Lung (tissue), 13 donors: ENCODE results near the gene CUL4A. TPM values are rescaled to one million over a fixed set of nuclear protein-coding genes. Genes with fewer than 3 reads are reported as not detected.

Source experiments
- ATAC-seq: fragments of 200-7000 bp; cut with Tn5 transposase; one replicate; pipeline ENCODE4 v1.9.1; 2020; ENCODE audit warnings: moderate number of reproducible peaks; ENCODE audit not compliant: insufficient read depth, low FRiP score
- DNase-seq, 3 donors: peaks; one replicate each; pipeline ENCODE4 v3.0.0-alpha.2; 2013 to 2017
- H3K27ac ChIP-seq, 2 donors: one replicate each; pipeline ENCODE4 v1.5.1; 2013; ENCODE audit warnings: mild to moderate bottlenecking in 2 of 2, moderate library complexity in 2 of 2, control low read depth in 1 of 2, inconsistent platforms in 1 of 2, low read depth in 1 of 2, low read length in 1 of 2
- H3K27me3 ChIP-seq, 3 donors: one replicate each; pipeline ENCODE4 v1.5.1; 2013; ENCODE audit warnings: low read length in 2 of 3; ENCODE audit not compliant: control insufficient read depth in 3 of 3, insufficient read depth in 3 of 3
- H3K36me3 ChIP-seq, 4 donors: one replicate each; pipeline ENCODE4 v1.5.1; 2013; ENCODE audit warnings: low read length in 4 of 4, mild to moderate bottlenecking in 1 of 4, moderate library complexity in 1 of 4; ENCODE audit not compliant: control insufficient read depth in 4 of 4, insufficient read depth in 4 of 4
- H3K4me1 ChIP-seq, 5 donors: one replicate each; pipeline ENCODE4 v1.5.1; 2013; ENCODE audit warnings: low read length in 5 of 5, mild to moderate bottlenecking in 2 of 5, moderate library complexity in 1 of 5; ENCODE audit not compliant: control insufficient read depth in 5 of 5, insufficient read depth in 5 of 5
- H3K4me3 ChIP-seq: one replicate; pipeline ENCODE4 v1.5.1; 2013; ENCODE audit warnings: mild to moderate bottlenecking, control low read depth, moderate library complexity
- H3K9ac ChIP-seq, 2 donors: one replicate each; pipeline ENCODE4 v1.5.1; 2013; ENCODE audit warnings: low read length in 2 of 2, control low read depth in 1 of 2; ENCODE audit not compliant: insufficient read depth in 1 of 2
- H3K9me3 ChIP-seq, 4 donors: one replicate each; pipeline ENCODE4 v1.5.1; 2013; ENCODE audit warnings: low read length in 3 of 4, mild to moderate bottlenecking in 1 of 4, moderate library complexity in 1 of 4; ENCODE audit not compliant: control insufficient read depth in 4 of 4, insufficient read depth in 3 of 4
- CTCF ChIP-seq: IDR thresholded peaks from 2 replicates; pipeline ENCODE4 v1.5.1; 2012; ENCODE audit warnings: mild to moderate bottlenecking; ENCODE audit errors: control extremely low read depth, extremely low read depth
- WGBS, 2 donors: extraction: QIAGEN DNeasy Blood & Tissue Kit; methylation state at CpG; one replicate each; pipeline ENCODE4 v1.1.7; 2013; 5-methylcytosine and 5-hydroxymethylcytosine counted together
- polyA plus RNA-seq, 2 donors: library from polyadenylated mRNA; stranded (reverse); fragments of 200-250 nt; gene quantifications; one replicate each; pipeline ENCODE4 v1.2.1, GENCODE V29; 2013
- small RNA-seq: library from RNA; depleted of rRNA; stranded (forward); fragments of <200 nt; gene quantifications from one replicate; pipeline ENCODE3, GENCODE V24; 2014; ENCODE audit warnings: low replicate concordance
- total RNA-seq, 2 donors: library from RNA; depleted of rRNA in 1 of 2; stranded (reverse); fragments of >200 nt in 1 of 2; gene quantifications; one replicate each; pipeline ENCODE4 v1.2.1, GENCODE V29; 2014 to 2021
- donor health status: control.
- donor health status: control.
- donor health status: Bipolar disorder and iron deficiency.
- donor health status: healthy.
- donor health status: DM: yes; HTN: yes; CAD: no.

The CUL4A gene
- total and polyA plus RNA-seq, 4 donors, result 29.2 to 88.1 (median 57.5) TPM

- 92% methylated on average over 5 of the region's 5 CpGs for WGBS, 2 donors
- H3K27me3 ChIP-seq, result no peaks in the 10 kb centered on the region
- no peak for ATAC-seq
- peaks cover 0 to 3% (median 0%) of the 10 kb centered on the region in 5 donors for H3K4me1 ChIP-seq
- TF ChIP-seq CTCF, result no peak
- H3K4me3 ChIP-seq, result no peak overlapping the region
- DNase-seq, result no peak
- no peak overlapping the region for H3K9ac ChIP-seq
- H3K36me3 ChIP-seq, result peaks cover 11 to 44% (median 23%) of the 10 kb centered on the region in 4 donors
- no peak overlapping the region for H3K27ac ChIP-seq
- H3K9me3 ChIP-seq, result peaks cover 0 to 2% (median 0%) of the 10 kb centered on the region in 4 donors
Measured at GRCh38 chr13:113315992-113316391, 106.6 kb downstream of the CUL4A start.

Small RNA genes lying within 50 kb of the gene (small RNA-seq; reads per million reads assigned to genes)
- not detected for gene AL137002.1
- gene MIR8075, result not detected

Other genes starting within 250 kb of the CUL4A start
- gene MCF2L, start 240.4 kb upstream of the CUL4A start, total RNA-seq, result 10 to 100 TPM; 33.3 to 78.7 TPM
- 10 to 100 TPM; 21.0 to 38.5 TPM for gene MCF2L, start 240.4 kb upstream of the CUL4A start, polyA plus RNA-seq
- under 1 TPM; 0.21 to 0.26 TPM for gene F7, start 103.8 kb upstream of the CUL4A start, total RNA-seq
- gene F7, start 103.8 kb upstream of the CUL4A start, polyA plus RNA-seq, result under 1 TPM; 0.04 to 0.07 TPM
- gene F10, start 86.8 kb upstream of the CUL4A start, total RNA-seq, result 10 to 100 TPM in 1 of 2 donors, 1 to 10 TPM in 1; 6.1 to 18.8 TPM
- 1 to 10 TPM; 2.5 to 9.2 TPM for gene F10, start 86.8 kb upstream of the CUL4A start, polyA plus RNA-seq
- not detected for gene PROZ, start 51.0 kb upstream of the CUL4A start, total RNA-seq
- not detected for gene PROZ, start 51.0 kb upstream of the CUL4A start, polyA plus RNA-seq
- gene PCID2, start 944 bp upstream of the CUL4A start, total RNA-seq, result 10 to 100 TPM; 36.8 to 86.2 TPM
- gene PCID2, start 944 bp upstream of the CUL4A start, polyA plus RNA-seq, result 10 to 100 TPM; 31.5 to 37.8 TPM
- 100 to 1,000 TPM in 1 of 2 donors, 10 to 100 TPM in 1; 76.8 to 320 TPM for gene LAMP1, start 87.6 kb downstream of the CUL4A start, total RNA-seq
- 100 to 1,000 TPM in 1 of 2 donors, 10 to 100 TPM in 1; 84.1 to 215 TPM for gene LAMP1, start 87.6 kb downstream of the CUL4A start, polyA plus RNA-seq
- gene GRTP1, start 154.5 kb downstream of the CUL4A start, total RNA-seq, result 1 to 10 TPM; 6.6 to 8.3 TPM
- 1 to 10 TPM; 3.6 to 4.8 TPM for gene GRTP1, start 154.5 kb downstream of the CUL4A start, polyA plus RNA-seq
- 1 to 10 TPM; 1.4 to 4.9 TPM for gene ADPRHL1, start 243.9 kb downstream of the CUL4A start, total RNA-seq
- 1 to 10 TPM in 1 of 2 donors, under 1 TPM in 1; 0.83 to 1.2 TPM for gene ADPRHL1, start 243.9 kb downstream of the CUL4A start, polyA plus RNA-seq